PC-3 (cell line): Measurements from ENCODE around the gene CFAP91.

ENCODE experiments used
- CTCF ChIP-seq: fragments of 300-600 bp; sonication (generic); conservative IDR thresholded peaks from 2 replicates; pipeline ENCODE4 v1.5.1; 2017; ENCODE audit warnings: antibody characterized with exemption, low read depth, mild to moderate bottlenecking, low read length
- EZH2 ChIP-seq: fragments of 300-600 bp; sonication (generic); IDR thresholded peaks from one replicate; pipeline ENCODE4 v1.6.1; 2017; ENCODE audit warnings: antibody characterized with exemption, mild to moderate bottlenecking, low read length; ENCODE audit not compliant: unreplicated experiment
- EZH2phosphoT487 ChIP-seq: fragments of 300-600 bp; sonication (generic); IDR thresholded peaks from 2 replicates; pipeline ENCODE4 v1.6.1; 2018; ENCODE audit warnings: mild to moderate bottlenecking, antibody characterized with exemption, low read length, borderline replicate concordance

GRCh38 chr3:119681279-119681678, 21.5 kb upstream of the CFAP91 start:
- peak; percentile 87 for TF ChIP-seq CTCF
- no peak for TF ChIP-seq EZH2
- no peak for TF ChIP-seq EZH2phosphoT487
